ENCODE data around the gene GARNL3.

The GARNL3 gene

GRCh38 chr9:127360250-127360649 is 95.7 kb downstream of the GARNL3 start:
- Histone ChIP-seq H3K4me2 (ENCODE audit: low read depth, low read length, poor library complexity, severe bottlenecking) (no peak overlapping the region), H3K4me1 (ENCODE audit: insufficient read depth, low read length, poor library complexity, severe bottlenecking) (peaks cover 12% of the 10 kb centered on the region), H4K20me1 (ENCODE audit: insufficient read depth, low read length, poor library complexity, severe bottlenecking) (no peaks in the 10 kb centered on the region), H3K9me2 (replicated peaks; ENCODE audit: low read depth, low read length) (no peaks in the 10 kb centered on the region), H3K27me3 (ENCODE audit: insufficient read depth, low read length, poor library complexity, severe bottlenecking) (peaks cover 4% of the 10 kb centered on the region), H3K9ac (ENCODE audit: low read depth, low read length, poor library complexity, severe bottlenecking) (no peak overlapping the region), H3K79me2 (ENCODE audit: insufficient read depth, low read length) (no peaks in the 10 kb centered on the region), H3K36me3 (ENCODE audit: insufficient read depth, low read length) (no peaks in the 10 kb centered on the region), H3F3A (ENCODE audit: low read depth) (no peaks in the 10 kb centered on the region), H3K4me3 (ENCODE audit: low read length, poor library complexity, severe bottlenecking) (no peak overlapping the region), H2AFZ (ENCODE audit: low read length) (no peak overlapping the region), H3K9me3 (ENCODE audit: insufficient read depth, low read depth, low read length) (no peaks in the 10 kb centered on the region)
- TF ChIP-seq EZH2phosphoT487 (IDR thresholded peaks at IDR 0.05; ENCODE audit: borderline replicate concordance) (no peak), CTCF (conservative IDR thresholded peaks at IDR 0.05; ENCODE audit: low read length) (no peak)

- Histone ChIP-seq H3K4me1 (ENCODE audit: insufficient read depth, low read length, poor library complexity, severe bottlenecking) (peaks cover 12% of the 10 kb centered on the region), H3K79me2 (ENCODE audit: insufficient read depth, low read length) (no peaks in the 10 kb centered on the region), H3K9ac (ENCODE audit: low read depth, low read length, poor library complexity, severe bottlenecking) (peak overlapping the region; percentile 13), H4K20me1 (ENCODE audit: insufficient read depth, low read length, poor library complexity, severe bottlenecking) (no peaks in the 10 kb centered on the region), H3K27me3 (ENCODE audit: insufficient read depth, low read length, poor library complexity, severe bottlenecking) (peaks cover 4% of the 10 kb centered on the region), H3K36me3 (ENCODE audit: insufficient read depth, low read length) (no peaks in the 10 kb centered on the region), H3K9me3 (ENCODE audit: insufficient read depth, low read depth, low read length) (no peaks in the 10 kb centered on the region), H3K9me2 (replicated peaks; ENCODE audit: low read depth, low read length) (no peaks in the 10 kb centered on the region), H2AFZ (ENCODE audit: low read length) (no peak overlapping the region), H3K4me3 (ENCODE audit: low read length, poor library complexity, severe bottlenecking) (no peak overlapping the region), H3F3A (ENCODE audit: low read depth) (no peaks in the 10 kb centered on the region), H3K4me2 (ENCODE audit: low read depth, low read length, poor library complexity, severe bottlenecking) (no peak overlapping the region)
- TF ChIP-seq EZH2phosphoT487 (IDR thresholded peaks at IDR 0.05; ENCODE audit: borderline replicate concordance) (no peak), CTCF (conservative IDR thresholded peaks at IDR 0.05; ENCODE audit: low read length) (peak; percentile 30; the same call in 1 of the 2 replicates)
Observed at GRCh38 chr9:127360829-127361228, 96.3 kb downstream of the GARNL3 start.

- no peaks in the 10 kb centered on the region for H3K79me2 ChIP-seq (ENCODE audit: insufficient read depth, low read length)
- H3K27me3 ChIP-seq (ENCODE audit: insufficient read depth, low read length, poor library complexity, severe bottlenecking): peaks cover 8% of the 10 kb centered on the region
- H4K20me1 ChIP-seq (ENCODE audit: insufficient read depth, low read length, poor library complexity, severe bottlenecking): no peaks in the 10 kb centered on the region
- peak overlapping the region; percentile 43 for H3K4me2 ChIP-seq (ENCODE audit: low read depth, low read length, poor library complexity, severe bottlenecking)
- H3K4me3 ChIP-seq (ENCODE audit: low read length, poor library complexity, severe bottlenecking): no peak overlapping the region
- no peaks in the 10 kb centered on the region for H3K9me3 ChIP-seq (ENCODE audit: insufficient read depth, low read depth, low read length)
- no peaks in the 10 kb centered on the region for H3K9me2 ChIP-seq (replicated peaks; ENCODE audit: low read depth, low read length)
- H2AFZ ChIP-seq (ENCODE audit: low read length): 0 out of 2 replicates have a peak overlapping the region, but pooled peaks have one; percentile 48
- peak overlapping the region; percentile 13 for H3K9ac ChIP-seq (ENCODE audit: low read depth, low read length, poor library complexity, severe bottlenecking)
- no peaks in the 10 kb centered on the region for H3K36me3 ChIP-seq (ENCODE audit: insufficient read depth, low read length)
- TF ChIP-seq EZH2phosphoT487 (IDR thresholded peaks at IDR 0.05; ENCODE audit: borderline replicate concordance) (no peak), CTCF (conservative IDR thresholded peaks at IDR 0.05; ENCODE audit: low read length) (peak; percentile 19)
- no peaks in the 10 kb centered on the region for H3F3A ChIP-seq (ENCODE audit: low read depth)
- peaks cover 12% of the 10 kb centered on the region for H3K4me1 ChIP-seq (ENCODE audit: insufficient read depth, low read length, poor library complexity, severe bottlenecking)
Observed at GRCh38 chr9:127361561-127361960, 97.0 kb downstream of the GARNL3 start.

Measured in Loucy (cell line).